MCF 10A (cell line): Measurements from ENCODE around the gene RAPGEFL1. TPM values are rescaled to one million over a fixed set of nuclear protein-coding genes. Genes with fewer than 3 reads are reported as not detected.

Experiments used
- BruUV-seq: library from RNA; stranded (reverse); fragments of 400-500 nt; replicated peaks from 2 replicates; lab custom pipeline; 2021; lab: Mats Ljungman, UMichigan
- CTCF ChIA-PET: fragments of 300-600 bp; sonication (Branson Sonifier 250); formaldehyde crosslinking; extraction: SDS; loops from one replicate; lab custom pipeline; 2021; ENCODE audit warnings: antibody characterized with exemption, inconsistent platforms; lab: Yijun Ruan, JAX
- POLR2A ChIA-PET: fragments of 300-600, 350-650 bp; sonication (Branson Sonifier 250); formaldehyde crosslinking; extraction: SDS; loops from one replicate; lab custom pipeline; 2020; ENCODE audit warnings: antibody characterized with exemption, inconsistent platforms; lab: Yijun Ruan, JAX
- DNase-seq: peaks from one replicate; pipeline ENCODE4 v3.0.0-alpha.2; 2018; ENCODE audit not compliant: unreplicated experiment
- H3K27ac Mint-ChIP-seq: one replicate; pipeline ENCODE4 v1.8.0; 2022; ENCODE audit warnings: mild to moderate bottlenecking, low read depth, mixed read lengths; ENCODE audit not compliant: unreplicated experiment
- H3K27me3 Mint-ChIP-seq: one replicate; pipeline ENCODE4 v1.8.0; 2022; ENCODE audit warnings: mixed read lengths; ENCODE audit not compliant: insufficient read depth, unreplicated experiment
- H3K36me3 Mint-ChIP-seq: one replicate; pipeline ENCODE4 v1.8.0; 2022; ENCODE audit warnings: mild to moderate bottlenecking, moderate library complexity, mixed read lengths; ENCODE audit not compliant: insufficient read depth, unreplicated experiment
- H3K4me1 Mint-ChIP-seq: one replicate; pipeline ENCODE4 v1.8.0; 2022; ENCODE audit warnings: mixed read lengths; ENCODE audit not compliant: insufficient read depth, unreplicated experiment
- H3K4me3 Mint-ChIP-seq: one replicate; pipeline ENCODE4 v1.8.0; 2022; ENCODE audit warnings: mild to moderate bottlenecking, moderate library complexity, mixed read lengths; ENCODE audit not compliant: unreplicated experiment
- H3K9me3 Mint-ChIP-seq: one replicate; pipeline ENCODE4 v1.8.0; 2022; ENCODE audit warnings: mixed read lengths; ENCODE audit not compliant: unreplicated experiment
- intact Hi-C: fragments of 100-400 bp; cut with micrococcal nuclease; formaldehyde crosslinking; loops from 2 replicates; pipeline ENCODE4 v1.14.1; 2022
- total RNA-seq: library from RNA; stranded (reverse); gene quantifications from 2 replicates; pipeline ENCODE4 v1.2.3, GENCODE V29; 2022
- TF ChIP-seq, protein P1 (sequence below): fragments of 200-600 bp; IDR thresholded peaks from one replicate; pipeline ENCODE4 v1.8.0; 2022; ENCODE audit warnings: antibody characterized with exemption, mild to moderate bottlenecking; ENCODE audit not compliant: unreplicated experiment

The RAPGEFL1 gene
- total RNA-seq, 1 experiment from 2014 or later = 5.6 TPM

DNA sequence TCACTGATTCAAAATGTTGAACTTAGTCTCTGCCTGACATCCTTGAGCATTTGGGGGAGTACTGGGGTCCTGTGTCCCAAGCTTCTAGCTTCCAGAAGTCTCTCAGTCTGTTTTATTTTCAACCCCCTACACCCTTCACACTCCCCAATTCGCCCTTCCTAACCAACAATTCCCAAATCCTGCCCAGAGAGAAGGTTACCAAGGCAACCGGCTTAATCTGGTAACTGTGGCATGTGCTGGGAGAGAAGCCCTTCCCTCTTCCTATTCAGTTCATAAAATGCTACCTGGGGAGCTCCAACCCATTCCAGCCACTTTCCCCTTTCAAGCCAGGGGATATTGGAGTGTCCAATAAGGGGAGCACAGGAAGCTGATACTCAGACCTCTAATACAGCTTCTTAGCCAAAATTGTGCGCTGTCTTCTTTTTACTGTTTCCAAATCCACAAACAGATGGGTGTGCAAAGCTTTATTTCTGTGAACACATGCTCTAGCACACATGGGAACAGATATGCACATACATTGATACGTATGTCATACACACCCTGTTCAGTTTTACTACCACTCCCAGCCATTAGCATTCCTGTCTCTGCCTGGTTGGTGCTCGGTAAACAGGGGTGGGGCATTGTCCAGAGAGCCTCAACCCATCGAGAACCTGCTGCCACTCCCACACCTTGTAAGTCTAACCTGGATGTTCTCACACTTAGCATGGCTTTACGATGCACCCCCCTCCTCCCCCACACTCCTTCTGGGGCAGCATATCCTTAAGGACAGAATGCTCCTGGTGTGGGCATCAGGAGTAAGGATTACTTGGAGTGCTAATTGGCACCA, 1.1 kb upstream of the RAPGEFL1 start:
- intact Hi-C loops = no loop called here
- no peaks in the 10 kb centered on the region for H3K9me3 Mint-ChIP-seq
- POLR2A ChIA-PET = interaction anchor here (0.5 to 6.9 kb wide), 24 partner anchors 9 to 1513 kb away, joined by 3 to 65 read pairs (median 5); partner anchors contain the start of genes CASC3, MSL1, NR1D1 and PSMD3
- peak; percentile 67 for DNase-seq
- TF ChIP-seq, protein P1, sequence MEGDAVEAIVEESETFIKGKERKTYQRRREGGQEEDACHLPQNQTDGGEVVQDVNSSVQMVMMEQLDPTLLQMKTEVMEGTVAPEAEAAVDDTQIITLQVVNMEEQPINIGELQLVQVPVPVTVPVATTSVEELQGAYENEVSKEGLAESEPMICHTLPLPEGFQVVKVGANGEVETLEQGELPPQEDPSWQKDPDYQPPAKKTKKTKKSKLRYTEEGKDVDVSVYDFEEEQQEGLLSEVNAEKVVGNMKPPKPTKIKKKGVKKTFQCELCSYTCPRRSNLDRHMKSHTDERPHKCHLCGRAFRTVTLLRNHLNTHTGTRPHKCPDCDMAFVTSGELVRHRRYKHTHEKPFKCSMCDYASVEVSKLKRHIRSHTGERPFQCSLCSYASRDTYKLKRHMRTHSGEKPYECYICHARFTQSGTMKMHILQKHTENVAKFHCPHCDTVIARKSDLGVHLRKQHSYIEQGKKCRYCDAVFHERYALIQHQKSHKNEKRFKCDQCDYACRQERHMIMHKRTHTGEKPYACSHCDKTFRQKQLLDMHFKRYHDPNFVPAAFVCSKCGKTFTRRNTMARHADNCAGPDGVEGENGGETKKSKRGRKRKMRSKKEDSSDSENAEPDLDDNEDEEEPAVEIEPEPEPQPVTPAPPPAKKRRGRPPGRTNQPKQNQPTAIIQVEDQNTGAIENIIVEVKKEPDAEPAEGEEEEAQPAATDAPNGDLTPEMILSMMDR = no peak
- peak overlapping the region; percentile 92 for H3K27ac Mint-ChIP-seq
- no peaks in the 10 kb centered on the region for H3K27me3 Mint-ChIP-seq
- peak overlapping the region; percentile 53 for H3K4me3 Mint-ChIP-seq
- BruUV-seq = no TSS peak
- CTCF ChIA-PET = interaction anchor here (1.0 to 2.6 kb wide), 7 partner anchors 8 to 150 kb away, joined by 3 to 11 read pairs (median 5); no protein-coding TSS in a partner anchor
- H3K36me3 Mint-ChIP-seq = peaks cover 43% of the 10 kb centered on the region
- peaks cover 29% of the 10 kb centered on the region for H3K4me1 Mint-ChIP-seq

DNA sequence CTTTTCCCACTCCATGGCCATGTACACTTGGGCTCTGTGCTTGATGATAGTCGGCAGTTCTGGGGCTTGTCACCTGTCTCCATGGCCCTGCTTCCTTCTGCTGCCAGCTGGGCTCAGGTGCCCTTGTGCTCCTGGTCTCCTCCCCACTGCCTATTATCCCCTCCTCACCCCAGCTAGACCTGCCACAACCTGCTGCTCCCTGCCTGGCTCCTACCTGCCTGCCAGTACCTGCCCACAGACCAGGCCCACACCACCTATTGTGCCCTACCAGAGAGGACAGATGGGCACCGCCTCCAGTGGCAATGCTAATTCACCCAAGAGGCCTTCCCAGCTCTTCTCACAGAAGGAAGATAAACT, 538 bp upstream of the RAPGEFL1 start:
- Mint-ChIP-seq H3K27me3 (no peaks in the 10 kb centered on the region), H3K9me3 (no peaks in the 10 kb centered on the region), H3K27ac (peak overlapping the region; percentile 92), H3K4me1 (peaks cover 29% of the 10 kb centered on the region), H3K36me3 (peaks cover 38% of the 10 kb centered on the region), H3K4me3 (peak overlapping the region; percentile 53)
- BruUV-seq = no TSS peak
- intact Hi-C loops = no loop called here
- peak; percentile 83 for DNase-seq
- ChIA-PET POLR2A (interaction anchor here (0.6 to 6.9 kb wide), 16 partner anchors 8 to 1512 kb away, joined by 3 to 65 read pairs (median 9); partner anchors contain the start of genes CASC3, MSL1, NR1D1 and WIPF2), CTCF (interaction anchor here (1.1 to 2.6 kb wide), 6 partner anchors 9 to 65 kb away, joined by 3 to 11 read pairs (median 4); no protein-coding TSS in a partner anchor)
- TF ChIP-seq, protein P1 = no peak

DNA sequence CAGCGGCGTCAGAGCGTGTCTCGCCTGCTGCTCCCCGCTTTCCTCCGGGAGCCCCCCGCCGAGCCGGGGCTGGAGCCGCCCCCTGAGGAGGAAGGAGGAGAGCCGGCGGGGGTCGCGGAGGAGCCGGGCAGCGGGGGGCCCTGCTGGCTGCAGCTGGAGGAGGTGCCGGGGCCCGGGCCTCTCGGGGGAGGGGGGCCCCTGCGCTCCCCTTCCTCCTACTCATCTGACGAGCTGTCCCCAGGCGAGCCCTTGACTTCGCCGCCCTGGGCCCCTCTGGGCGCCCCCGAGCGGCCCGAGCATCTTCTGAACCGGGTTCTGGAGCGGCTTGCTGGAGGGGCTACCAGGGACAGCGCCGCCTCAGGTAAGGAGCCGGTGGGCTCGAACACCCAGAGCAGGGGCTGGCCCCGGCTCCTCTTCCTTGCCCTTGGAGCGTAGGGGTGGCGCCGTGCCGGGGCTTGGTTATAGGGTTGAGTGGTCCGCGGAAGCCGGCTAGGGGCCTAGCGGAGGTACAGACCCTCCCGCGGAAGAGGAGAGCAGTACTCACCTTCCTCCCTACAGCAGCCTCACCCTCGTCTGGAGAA, 841 bp downstream of the RAPGEFL1 start:
- H3K36me3 Mint-ChIP-seq = peaks cover 24% of the 10 kb centered on the region
- no TSS peak for BruUV-seq
- peaks cover 29% of the 10 kb centered on the region for H3K4me1 Mint-ChIP-seq
- H3K27ac Mint-ChIP-seq = no peak overlapping the region
- ChIA-PET CTCF (interaction anchor here (0.6 to 2.6 kb wide), 3 partner anchors 10 to 65 kb away, joined by 4 to 12 read pairs (median 4); no protein-coding TSS in a partner anchor), POLR2A (interaction anchor here (0.6 to 6.9 kb wide), 4 partner anchors 39 to 79 kb away, joined by 4 to 65 read pairs (median 24); partner anchors contain the start of genes CASC3 and NR1D1)
- peak overlapping the region; percentile 59 for H3K4me3 Mint-ChIP-seq
- intact Hi-C loops = no loop called here
- no peak for DNase-seq
- H3K27me3 Mint-ChIP-seq = no peaks in the 10 kb centered on the region
- TF ChIP-seq, protein P1 = no peak
- H3K9me3 Mint-ChIP-seq = no peaks in the 10 kb centered on the region

GRCh38 chr17:40178660-40179059, 1.4 kb downstream of the RAPGEFL1 start:
- CTCF ChIA-PET = interaction anchor here (0.6 to 2.6 kb wide), 8 partner anchors 10 to 152 kb away, joined by 3 to 12 read pairs (median 4); no protein-coding TSS in a partner anchor
- peaks cover 18% of the 10 kb centered on the region for H3K36me3 Mint-ChIP-seq
- intact Hi-C loops = no loop called here
- TF ChIP-seq, protein P1 = no peak
- H3K27ac Mint-ChIP-seq = no peak overlapping the region
- no peaks in the 10 kb centered on the region for H3K9me3 Mint-ChIP-seq
- no peaks in the 10 kb centered on the region for H3K27me3 Mint-ChIP-seq
- H3K4me1 Mint-ChIP-seq = peaks cover 29% of the 10 kb centered on the region
- H3K4me3 Mint-ChIP-seq = peak overlapping the region; percentile 59
- POLR2A ChIA-PET = interaction anchor here (0.7 to 6.9 kb wide), 5 partner anchors 39 to 124 kb away, joined by 3 to 65 read pairs (median 20); partner anchors contain the start of genes CASC3, MED24 and NR1D1
- no peak for DNase-seq
- BruUV-seq = no TSS peak
